Gastrocnemius medialis (tissue), 4 donors: Measurements from ENCODE around the gene FAM228A.

Source experiments
- CTCF ChIP-seq, 5 experiments: fragments of 450-650 bp in 3 of 5; fragments of 200-600 bp in 2 of 5; sonication (generic) in 2 of 5; IDR thresholded peaks in 4 of 5; conservative IDR thresholded peaks in 1 of 5; 1 replicate in 4 of 5; 2 replicates in 1 of 5; pipeline ENCODE4 v1.5.1; 2016 to 2019; ENCODE audit warnings: antibody characterized with exemption in 5 of 5, mild to moderate bottlenecking in 3 of 5, moderate library complexity in 3 of 5
- POLR2A ChIP-seq, 2 donors: fragments of 450-650 bp; IDR thresholded peaks; one replicate each; pipeline ENCODE4 v1.6.1; 2017; ENCODE audit warnings: antibody characterized with exemption in 2 of 2, mild to moderate bottlenecking in 2 of 2, moderate library complexity in 2 of 2

GRCh38 chr2:24208490-24208889 is 33.6 kb downstream of the FAM228A start:
- TF ChIP-seq CTCF (IDR thresholded peaks at IDR 0.05 in 4 of 5, conservative IDR thresholded peaks at IDR 0.05 in 1 of 5) (no peak), POLR2A (IDR thresholded peaks at IDR 0.05) (no peak)
